ENCODE data around the gene LILRB1. TPM values are rescaled to one million over a fixed set of nuclear protein-coding genes. Genes with fewer than 3 reads are reported as not detected.

LILRB1 gene
- total RNA-seq, 4 donors from 2014 or later: 2.4 to 20.7 (median 3.4) TPM

DNA sequence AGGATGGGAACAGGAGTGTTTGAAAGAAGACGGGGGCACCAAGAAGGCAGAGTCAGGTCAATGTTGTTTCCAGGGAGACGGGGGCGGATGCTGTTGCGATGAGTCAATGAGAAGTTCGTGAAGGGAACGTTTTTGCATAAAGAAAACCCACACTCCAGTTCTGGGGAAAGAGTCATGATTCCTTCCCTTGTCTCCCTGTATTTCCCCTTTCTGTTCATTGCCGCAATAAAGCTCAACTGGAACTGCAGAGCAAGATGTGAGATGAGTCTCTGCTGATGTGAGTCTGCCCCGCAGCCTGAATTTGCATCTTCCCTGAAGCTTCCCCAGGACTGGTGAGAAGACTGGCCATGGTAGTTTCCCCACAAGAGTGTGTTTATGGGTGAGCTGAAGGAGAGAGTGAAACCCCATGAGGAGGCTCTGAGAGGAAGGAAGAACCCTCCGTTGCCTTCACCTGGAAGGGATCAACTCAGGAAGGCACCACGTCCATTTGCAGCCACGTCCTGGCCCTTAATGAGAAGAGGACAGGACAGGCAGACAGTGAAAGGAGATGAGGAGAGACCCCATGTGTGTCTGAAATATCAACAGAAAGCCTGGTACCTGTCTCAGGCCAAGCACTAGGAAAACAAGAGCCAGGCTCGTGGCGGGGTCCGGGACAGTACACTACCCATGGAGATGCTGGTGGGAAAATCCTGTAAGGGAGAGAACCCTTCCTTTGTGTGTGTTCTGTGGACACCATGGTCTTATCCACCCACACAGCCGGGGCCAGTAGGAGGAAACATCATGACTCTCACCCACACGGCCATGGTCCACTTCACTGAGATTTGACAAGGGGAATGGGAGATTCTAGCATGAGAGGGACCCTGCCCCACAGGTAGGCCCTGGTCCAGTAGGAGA, 23.1 kb upstream of the LILRB1 start:
- TF ChIP-seq, protein P1, sequence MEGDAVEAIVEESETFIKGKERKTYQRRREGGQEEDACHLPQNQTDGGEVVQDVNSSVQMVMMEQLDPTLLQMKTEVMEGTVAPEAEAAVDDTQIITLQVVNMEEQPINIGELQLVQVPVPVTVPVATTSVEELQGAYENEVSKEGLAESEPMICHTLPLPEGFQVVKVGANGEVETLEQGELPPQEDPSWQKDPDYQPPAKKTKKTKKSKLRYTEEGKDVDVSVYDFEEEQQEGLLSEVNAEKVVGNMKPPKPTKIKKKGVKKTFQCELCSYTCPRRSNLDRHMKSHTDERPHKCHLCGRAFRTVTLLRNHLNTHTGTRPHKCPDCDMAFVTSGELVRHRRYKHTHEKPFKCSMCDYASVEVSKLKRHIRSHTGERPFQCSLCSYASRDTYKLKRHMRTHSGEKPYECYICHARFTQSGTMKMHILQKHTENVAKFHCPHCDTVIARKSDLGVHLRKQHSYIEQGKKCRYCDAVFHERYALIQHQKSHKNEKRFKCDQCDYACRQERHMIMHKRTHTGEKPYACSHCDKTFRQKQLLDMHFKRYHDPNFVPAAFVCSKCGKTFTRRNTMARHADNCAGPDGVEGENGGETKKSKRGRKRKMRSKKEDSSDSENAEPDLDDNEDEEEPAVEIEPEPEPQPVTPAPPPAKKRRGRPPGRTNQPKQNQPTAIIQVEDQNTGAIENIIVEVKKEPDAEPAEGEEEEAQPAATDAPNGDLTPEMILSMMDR (IDR thresholded peaks at IDR 0.05; ENCODE audit: low read depth): no peak

DNA sequence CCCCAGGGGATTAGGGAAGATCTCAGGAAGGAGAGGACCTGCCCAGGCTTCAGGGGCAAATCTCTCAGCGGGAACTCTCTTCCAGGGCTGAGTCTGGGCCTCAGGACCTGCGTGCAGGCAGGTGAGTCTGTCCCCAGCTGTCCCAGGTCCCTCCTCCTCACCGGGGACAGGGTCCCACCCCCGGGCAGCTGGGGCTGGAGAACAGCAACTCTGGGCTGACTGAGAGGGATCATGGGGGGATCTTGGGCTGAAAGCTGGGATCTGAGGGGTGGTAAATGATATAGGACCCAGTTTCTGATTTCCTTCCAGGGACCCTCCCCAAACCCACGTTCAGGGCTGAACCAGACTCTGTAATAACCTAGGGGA, 22.5 kb upstream of the LILRB1 start:
- TF ChIP-seq, protein P1 (IDR thresholded peaks at IDR 0.05; ENCODE audit: low read depth): no peak

DNA sequence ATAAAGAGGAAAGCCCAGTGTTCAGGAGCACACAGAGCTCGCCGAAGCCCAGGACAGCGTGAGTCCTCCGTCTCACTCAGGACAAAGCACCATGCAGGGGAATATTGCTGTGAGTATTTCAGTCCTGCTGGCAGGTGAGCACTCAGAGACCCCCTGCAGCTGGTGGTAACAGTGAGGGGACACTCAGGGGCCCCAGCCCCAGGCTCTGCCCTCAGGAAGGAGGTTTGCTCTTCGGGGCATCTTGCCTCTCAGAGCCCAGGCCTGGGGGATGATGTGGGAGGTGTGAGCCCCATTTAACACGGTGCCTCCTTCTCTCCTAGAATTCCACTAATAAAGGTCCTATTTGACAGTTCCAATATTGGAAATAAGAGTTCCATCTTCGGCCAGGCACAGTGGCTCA, 22.1 kb upstream of the LILRB1 start:
- TF ChIP-seq, protein P1 (IDR thresholded peaks at IDR 0.05; ENCODE audit: low read depth): no peak

DNA sequence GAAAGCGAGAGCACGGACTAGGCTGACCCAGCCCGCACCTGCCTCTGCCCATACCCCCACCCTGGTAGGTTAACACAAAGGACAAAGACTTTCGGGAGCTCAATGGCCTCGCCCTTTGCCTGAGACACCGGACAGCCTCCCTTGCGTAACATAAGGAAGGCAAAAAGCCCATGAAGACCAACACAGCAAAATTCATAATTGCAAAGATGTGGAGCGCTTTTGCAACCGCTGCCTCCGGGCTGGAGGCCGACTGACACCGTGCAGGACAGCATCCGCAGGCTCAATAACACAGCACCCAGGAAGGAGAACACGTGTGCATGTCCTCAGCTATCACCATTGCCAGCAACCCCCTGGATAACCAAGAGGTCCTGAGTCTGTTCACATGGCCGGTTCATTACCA, 21.5 kb upstream of the LILRB1 start:
- TF ChIP-seq, protein P1 (IDR thresholded peaks at IDR 0.05; ENCODE audit: low read depth): no peak

DNA sequence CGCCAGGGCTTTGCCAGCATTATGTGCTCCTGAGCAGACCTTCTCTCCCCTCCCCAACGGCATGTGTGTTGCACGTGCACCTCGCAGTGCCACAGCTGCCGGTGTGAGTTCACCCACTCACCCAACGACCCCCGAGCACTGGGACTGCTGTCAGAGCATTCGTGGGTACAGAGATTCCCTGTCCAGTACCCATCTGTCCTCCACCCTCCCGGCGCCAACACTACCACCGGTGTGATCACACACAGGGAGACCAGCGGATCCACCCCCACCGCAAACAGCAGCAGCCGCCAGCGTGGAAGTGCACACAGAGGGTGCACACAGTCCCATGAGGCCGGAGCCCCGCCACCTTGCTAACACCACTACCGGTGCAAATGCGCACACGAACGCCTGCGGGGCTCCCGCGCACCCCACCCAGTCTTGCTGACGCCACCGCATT, 20.9 kb upstream of the LILRB1 start:
- TF ChIP-seq, protein P1 (IDR thresholded peaks at IDR 0.05; ENCODE audit: low read depth): no peak

DNA sequence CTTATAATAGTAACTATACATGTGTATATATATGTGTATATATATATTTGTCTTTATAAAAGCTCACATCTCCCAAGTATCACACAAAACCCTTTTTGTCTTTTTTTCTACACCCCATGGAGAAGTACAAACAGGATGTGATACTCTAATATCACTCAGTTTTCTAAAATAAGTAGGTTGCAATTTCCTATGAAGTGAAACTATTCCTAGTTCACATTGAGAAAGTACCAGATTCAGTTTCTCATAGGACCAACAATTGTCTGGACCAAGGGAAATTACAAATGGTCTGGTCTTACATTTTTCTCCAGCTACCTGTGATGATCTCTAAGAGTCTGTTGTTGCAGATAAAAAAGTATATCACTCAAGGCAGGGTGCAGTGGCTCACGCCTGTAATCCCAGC, 17.9 kb upstream of the LILRB1 start:
- TF ChIP-seq, protein P1 (IDR thresholded peaks at IDR 0.05; ENCODE audit: low read depth): no peak

DNA sequence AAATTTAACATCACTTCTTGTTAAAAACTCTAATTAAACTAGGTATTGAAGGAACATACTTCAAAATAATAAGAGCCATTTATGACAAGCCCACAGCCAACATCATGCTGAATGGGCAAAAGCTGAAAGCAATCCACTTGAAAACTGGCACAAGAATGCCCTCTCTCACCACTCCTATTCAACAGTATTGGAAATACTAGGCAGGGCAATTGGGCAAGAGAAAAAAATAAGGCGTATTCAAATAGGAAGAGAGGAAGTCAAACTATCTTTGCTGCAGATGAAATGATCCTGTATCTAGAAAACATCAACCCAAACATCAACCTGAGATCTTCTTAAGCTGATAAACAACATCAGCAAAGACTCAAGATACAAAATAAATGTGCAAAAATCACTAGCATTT, 15.6 kb upstream of the LILRB1 start:
- TF ChIP-seq, protein P1 (IDR thresholded peaks at IDR 0.05; ENCODE audit: low read depth): no peak

All from subcutaneous adipose tissue (tissue), 4 donors.